CD4-positive, alpha-beta T cell treated with Interleukin-1 beta for 1 hour (primary cell): ENCODE results near the gene EFCAB5.
"Not testable (repeated sequence)": the region's sequence is repeated elsewhere in the genome, so short reads cannot be mapped to it uniquely, and the experiment has no call there.

ENCODE experiments used
- DNase-seq, 2 donors: peaks; one replicate each; pipeline ENCODE4 v3.0.0-alpha.2; 2020 to 2022

EFCAB5 gene

DNA sequence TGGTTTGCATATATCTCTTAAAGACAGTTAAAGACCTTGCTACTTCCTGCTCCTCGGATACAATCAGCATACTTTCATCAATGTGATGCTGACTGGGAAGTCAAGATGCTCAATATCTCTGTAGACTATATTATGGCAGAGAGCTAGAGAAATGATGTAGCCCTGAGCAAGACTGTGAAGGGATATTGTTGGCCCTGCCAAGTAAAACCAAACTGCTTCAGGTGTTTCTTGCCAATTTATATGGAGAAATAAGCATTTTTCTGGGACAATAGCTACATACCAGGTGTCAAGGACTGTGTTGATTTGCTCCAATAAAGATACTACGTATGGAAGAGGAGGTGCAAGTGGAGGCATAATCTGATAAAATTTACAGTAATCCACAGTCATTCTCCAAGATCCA, 4.7 kb upstream of the EFCAB5 start:
- DNase-seq = no peak

DNA sequence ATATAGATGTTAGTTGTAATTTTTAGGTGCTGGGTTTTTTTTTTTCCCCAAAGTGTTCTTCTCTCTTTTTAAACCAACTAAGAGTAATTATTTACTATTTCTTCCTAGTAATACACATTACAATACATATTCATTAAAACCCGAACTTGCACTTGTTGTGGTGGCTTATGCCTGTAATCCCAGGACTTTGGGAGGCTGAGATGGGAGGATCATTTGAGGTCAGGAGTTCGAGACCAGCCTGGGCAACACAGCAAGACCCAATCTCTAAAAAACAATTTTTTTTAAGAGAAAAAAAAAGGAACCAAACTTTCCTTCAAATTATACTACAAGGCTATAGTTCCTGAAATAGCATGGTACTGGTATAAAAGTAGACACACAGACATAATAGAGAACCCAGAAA, 3.8 kb downstream of the EFCAB5 start:
- DNase-seq = no peak

DNA sequence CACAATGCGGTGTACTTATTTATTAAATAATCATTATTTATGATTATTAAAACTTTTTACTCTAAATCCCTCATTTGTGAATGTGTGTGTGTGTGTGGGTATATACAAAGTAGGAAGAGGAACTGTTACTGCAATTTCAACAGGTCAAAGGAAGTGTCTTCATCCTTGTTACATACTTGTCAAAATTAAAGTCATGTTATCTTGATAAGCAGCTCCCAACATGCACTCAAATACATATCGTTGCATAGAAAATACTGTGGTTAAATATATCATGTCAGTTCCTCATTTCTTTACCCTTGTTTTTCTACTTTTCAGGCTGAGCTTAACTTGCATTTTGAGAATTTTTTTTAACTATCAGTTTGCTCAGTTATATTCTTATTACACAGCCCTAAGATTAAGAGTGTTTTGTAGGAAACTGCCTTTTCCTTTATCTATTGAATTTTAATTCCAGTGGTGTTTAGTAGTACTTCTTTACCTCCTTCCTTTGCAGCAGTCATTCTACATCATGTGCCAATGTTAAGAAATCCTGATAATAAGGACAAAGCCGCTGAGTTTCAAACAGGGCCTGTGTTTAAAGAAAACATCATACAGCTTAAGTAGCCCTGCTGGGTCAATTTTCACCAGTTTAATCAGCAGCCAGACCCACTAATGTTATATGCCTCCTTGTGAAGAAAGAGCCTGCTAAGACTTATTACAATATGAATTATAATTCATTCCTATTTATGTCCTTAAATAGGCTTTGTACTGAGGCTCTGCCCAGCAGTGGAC, 7.2 kb downstream of the EFCAB5 start:
- DNase-seq = no peak

DNA sequence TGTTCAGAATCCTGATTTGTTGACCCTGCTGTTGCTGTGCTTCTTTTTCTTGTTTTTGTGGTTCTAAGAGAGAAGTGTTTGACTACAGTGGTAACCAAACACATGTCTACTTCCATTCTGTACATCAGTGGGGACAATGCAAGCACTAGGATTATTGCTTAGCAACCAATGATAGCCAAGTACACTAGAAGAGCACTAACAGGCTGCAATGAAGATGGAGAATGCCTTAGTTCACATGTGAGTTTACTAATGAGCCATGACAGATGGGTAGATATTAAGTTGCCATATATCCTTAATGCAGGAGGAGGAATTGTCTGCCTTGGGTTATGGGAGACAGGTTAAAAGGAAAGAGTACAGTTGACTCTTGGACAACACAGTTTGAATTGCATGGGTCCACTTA, 8.3 kb downstream of the EFCAB5 start:
- no peak for DNase-seq

DNA sequence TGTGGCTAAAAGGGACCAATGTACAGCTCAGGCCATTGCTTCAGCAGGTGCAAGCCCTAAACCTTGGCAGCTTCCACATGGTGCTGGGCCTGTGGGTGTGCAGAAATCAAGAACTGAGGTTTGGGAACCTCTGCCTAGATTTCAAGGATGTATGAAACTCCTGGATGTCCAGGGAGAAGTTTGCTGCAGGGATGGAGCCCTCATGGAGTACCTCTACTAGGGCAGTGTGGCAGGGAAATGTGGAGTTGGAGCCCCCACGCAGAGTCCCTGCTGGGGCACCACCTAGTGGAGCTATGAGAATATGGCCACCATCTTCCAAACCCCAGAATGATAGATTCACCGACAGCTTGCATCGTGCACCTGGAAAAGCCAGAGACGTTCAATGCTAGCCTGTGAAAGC, 13.0 kb downstream of the EFCAB5 start:
- no peak for DNase-seq

DNA sequence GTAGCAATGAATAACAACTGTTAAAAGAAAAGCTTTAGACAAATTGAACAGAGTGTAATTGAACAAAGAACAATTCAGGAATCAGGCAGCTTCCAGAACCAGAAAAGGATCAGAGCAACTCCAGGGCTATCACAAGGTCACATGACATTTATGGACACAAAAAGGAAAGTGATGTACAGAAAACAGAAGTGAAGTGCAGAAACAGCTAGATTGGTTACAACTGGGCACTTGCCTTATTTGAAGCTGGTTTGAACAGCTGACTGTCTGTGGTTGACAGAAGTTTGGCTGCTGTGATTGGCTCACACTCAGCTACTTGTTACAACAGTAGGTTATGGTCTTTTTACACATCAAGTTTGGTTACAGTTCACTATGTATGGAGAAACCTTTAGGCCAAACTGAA, 14.8 kb downstream of the EFCAB5 start:
- DNase-seq = no peak

DNA sequence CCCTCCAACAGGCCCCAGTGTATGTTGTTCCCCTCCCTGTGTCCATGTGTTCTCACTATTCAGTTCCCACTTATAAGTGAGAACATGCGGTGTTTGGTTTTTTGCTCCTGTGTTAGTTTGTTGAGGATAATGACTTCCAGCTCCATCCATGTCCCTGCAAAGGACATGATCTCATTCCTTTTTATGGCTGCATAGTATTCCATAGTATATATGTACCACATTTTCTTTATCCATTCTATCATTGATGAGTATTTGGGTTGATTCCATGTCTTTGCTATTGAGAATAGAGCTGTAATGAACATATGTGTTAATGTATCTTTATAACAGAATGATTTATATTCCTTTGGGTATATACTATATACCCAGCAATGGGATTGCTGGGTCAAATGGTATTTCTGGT, 16.1 kb downstream of the EFCAB5 start:
- not testable (repeated sequence) for DNase-seq

DNA sequence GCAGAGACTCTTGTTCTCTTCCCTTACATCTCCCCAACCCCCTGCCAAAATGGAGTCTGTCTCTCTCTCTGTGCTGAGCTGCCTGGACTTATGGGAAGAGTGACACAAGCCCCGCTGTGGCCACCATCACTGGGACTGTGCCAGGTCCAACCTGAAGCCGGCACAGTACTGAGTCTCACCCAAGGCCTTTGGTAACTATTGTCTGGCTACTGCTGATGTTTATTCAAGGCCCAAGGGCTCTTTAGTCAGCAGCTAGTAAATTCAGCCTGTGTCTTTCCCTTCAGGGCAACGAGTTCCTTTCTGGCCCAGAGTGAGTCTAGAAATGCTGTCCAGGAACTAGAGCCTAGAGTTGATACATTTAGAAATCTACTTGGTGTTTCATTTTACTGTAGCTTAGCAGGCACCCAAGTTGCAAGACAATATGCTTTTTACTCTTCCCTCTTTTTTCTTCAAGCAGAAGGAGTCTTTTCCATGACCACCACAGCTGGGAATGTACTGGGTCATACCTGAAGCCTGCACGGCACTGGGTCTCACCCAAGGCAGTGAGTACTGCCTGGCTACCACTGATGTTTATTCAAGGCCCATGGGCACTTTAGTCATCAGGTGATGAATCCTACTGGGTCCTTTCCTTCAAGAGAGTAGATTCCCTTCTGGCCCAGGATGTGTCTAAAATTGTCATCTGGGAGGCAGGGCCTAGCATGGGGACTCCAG, 17.7 kb downstream of the EFCAB5 start:
- no peak for DNase-seq

DNA sequence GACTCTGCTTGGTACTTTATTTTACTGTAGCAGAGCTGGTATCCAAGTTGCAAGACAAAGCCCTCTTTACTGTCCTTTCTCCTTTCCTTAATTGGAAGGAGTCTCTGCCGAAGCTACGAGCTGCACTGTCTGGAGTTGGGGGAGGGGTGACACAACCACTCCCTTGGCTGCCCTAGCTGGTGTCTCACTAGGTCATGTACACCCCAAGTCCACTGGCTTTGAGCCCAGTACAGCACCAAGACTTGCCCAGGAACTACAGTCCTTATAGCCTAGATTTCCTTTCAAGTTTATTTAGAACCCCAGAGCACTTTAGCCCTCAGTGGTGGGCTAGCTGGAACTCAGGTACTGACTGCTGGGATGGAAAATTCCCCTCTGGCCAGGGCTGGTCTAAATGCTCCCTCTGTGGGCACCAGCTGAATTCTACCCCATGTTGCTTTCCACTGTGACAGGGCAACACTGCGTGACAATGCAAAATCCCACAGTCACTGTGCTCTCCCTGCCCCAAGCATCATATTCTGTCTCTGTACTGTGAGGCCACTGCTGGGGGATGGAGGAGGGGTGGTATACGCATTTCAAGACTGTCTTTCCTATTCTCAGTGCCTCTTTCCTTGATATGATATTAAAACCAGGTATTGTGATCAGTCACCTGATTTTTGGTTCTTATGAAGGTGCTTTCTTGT, 18.4 kb downstream of the EFCAB5 start:
- no peak for DNase-seq

DNA sequence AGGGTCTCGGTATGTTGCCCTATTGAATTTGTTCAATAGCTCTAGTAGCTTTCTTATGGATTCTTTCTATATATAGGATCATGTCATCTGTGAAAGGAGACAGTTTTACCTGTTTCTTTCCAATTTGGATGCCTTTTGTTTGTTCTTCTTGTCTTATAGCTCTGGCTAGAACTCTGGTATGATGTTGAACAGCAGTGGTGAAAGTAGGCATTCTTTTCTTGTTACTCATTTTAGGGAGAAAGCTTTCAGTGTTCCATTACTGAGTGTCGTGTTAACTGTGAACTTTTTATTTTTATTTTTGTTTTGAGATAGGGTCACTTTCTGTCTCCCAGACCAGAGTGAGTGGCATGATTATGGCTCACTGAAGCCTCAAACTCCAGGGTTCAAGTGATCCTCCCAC, 21.2 kb downstream of the EFCAB5 start:
- no peak for DNase-seq

DNA sequence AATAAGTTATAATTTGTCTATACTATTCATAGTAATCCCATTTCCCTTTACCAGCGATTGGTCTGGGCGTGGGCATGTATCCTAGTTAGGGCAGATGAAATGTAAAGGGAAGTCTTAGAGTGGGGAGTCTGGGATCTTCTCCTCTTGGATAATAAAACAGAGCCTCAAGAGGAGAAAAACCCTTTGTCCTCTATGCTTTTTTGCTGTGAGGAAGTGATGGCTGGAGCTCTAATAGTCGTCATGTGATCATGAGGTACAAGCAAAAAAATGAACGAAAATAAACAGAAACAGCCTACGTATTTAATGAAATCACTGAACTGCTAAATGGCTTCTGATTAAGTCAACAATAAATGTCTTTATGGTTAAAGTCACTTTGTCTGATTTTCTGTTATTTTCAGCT, 26.8 kb downstream of the EFCAB5 start:
- DNase-seq = no peak

DNA sequence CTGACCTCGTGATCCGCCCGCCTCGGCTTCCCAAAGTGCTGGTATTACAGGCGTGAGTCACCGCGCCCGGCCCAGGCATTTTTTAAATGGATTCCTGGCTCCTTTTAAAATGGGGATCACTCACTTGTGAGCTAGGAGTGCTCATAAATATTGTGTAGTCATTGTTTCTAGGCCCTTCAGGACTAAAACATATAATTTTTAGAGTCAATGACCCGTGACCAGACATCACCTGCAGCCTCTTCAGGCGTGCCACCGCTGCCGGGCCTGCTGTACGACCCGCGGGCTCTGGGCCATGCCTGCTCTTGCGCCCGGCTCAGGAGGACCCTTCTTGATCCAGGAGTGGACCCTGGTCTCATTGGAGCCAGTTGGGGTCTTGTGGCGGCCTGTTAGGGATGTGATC, 30.8 kb downstream of the EFCAB5 start:
- DNase-seq = no peak

DNA sequence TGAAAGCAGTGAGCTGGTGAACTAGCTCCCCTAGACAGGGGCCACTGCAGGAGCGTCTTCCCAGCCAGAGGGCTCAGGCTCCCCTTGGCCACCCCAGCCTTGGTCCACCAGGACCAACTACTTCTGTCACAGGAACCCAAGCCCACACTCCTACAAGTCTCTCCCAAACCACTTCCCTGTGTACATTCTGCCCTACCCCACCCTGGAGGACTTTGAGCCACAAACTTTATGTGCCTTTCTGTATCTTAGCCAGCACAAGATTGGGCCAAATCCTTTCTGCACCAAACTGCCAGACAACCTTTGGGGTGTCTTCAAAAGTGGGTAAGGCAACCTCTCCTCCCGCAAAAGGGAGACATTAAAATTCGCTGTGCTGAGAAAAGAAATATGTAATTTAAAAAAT, 31.6 kb downstream of the EFCAB5 start:
- DNase-seq = no peak

DNA sequence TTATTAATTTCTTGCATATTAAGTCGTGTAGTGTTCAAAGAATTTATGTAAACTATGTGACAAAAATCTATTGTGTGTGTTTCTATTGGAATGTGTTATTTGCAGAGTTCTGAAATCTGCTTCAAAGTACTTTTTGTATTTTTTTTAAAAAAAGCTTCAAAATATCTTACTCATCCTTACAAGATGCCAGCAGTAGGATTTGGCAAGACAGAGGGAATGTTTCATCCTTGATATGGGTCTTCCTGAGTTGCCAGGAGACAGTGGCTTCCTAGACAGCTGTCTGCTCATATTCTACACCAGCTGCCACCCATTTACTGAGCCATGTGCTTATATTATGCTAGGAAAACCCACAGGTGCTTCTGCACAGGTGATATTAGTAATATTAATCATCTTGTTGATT, 36.4 kb downstream of the EFCAB5 start:
- no peak for DNase-seq

DNA sequence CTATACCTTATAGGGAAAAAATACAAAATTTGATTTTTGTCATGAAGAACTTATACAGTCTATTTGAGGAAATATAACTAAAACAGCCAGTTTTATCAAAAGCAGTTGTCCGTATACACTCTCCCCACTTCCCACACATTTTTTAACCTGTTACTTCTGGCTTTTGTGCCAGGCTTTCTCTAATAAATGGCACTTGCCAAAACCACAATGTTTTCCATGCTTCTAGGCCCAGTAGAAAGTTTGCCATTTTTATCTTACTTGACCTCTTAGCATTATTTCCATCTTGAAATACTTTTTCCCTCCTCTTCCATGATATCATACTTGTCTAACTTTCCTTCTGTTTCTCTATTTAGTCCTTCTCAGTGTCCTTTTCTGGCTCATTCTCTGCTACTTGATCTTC, 38.8 kb downstream of the EFCAB5 start:
- DNase-seq = no peak

DNA sequence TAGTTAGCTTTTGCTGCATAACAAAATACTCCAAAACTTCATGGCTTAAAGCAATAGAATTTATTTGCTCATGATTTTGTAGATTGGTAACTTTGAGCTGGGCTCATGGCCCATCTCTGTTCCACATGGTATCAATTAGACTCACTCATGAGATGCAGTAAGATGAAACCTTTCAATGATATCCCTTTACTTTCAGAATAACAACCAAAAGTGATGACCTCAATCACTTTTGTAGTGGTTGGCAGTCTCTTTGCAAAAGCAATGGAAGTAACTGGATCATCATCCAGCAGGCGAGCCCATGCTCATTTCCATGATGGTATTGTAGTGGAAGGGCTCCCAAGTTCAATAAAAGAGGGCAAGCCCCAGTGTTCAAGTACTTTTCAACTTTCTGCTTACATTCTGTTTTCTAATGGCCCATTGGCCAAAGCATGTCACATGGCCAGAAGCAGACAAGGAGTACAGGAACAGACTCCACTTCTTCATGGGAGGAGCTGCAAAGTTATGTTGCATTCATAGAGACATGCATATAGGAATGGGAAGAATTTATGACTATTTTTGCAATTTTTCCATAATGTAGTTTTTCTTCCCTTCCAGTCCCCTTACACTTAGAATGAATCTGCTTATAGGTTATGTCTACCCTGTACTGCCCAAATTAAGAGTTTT, 41.7 kb downstream of the EFCAB5 start:
- no peak for DNase-seq

DNA sequence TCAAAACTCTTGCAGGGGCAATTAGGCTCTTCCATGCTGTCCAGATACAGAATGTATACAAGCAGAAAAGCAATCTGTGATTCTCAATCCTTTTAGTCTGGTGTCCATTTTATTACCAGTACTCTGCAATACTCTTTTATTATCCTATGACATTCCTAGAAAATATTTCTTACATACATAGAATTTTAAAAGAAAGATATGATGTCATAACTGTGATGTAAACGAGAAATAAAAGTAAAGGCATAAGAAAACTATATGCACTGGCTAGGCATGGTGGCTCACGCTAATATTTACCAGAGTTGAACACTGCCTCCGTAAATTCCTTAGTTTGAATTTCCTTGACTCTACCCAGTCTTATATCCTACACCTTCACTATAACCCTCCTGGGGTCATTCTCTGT, 55.0 kb downstream of the EFCAB5 start:
- DNase-seq = no peak

DNA sequence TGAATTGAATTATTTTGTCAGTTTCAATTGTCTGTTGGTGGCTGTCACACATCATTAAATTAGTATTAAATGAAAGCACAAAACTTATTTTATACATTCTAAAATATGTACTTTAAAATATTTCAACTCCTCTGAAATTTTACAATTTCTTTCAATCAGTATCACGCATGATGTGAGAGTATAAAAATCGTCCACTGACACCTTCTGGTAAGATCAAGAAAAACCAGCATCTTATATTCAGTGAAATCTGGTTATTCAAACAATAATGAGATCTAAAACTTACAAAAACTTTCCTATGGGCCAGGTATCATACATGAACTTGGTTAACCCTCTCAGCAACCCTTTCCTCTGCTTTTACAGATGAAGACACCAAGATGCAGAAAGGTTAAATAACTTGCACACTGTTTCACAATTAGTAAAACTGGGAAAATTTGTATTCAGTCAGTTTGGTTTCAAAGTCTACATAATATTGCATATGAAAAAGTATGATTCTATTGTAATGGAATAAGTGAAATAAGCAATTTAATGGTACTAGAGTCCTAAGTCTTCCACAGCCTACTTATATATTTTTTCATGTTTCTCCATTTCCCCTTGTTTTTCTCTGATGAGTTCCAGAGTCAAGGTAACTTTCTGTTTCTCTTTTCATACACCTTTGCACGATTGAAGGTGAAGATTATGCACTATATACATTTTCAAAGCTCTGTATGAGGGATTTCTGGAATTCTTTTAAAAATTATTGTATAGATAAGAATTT, 58.7 kb downstream of the EFCAB5 start:
- no peak for DNase-seq

DNA sequence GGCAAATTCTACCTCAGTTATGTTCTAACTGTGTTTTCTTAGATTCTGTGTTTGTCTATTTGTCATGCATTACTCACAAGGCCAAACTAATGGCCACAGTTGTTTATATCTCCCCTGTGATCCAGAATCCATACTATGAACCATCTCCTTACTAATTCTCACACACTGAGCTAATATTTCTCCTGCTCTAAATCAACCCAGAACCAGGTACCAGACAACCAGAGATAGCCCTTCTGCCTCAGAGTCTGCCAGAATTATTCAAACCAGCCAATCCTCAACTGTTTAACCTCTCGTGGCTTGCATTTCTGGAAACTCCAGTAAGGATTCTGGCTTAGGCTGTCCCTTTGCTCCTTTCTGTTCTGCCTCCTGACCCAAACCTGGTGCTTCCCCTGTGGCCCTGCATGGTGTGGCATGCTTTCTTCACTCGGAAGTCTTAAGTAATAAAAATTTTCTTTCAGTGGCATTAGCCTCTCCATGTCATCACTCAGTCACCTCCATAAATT, 59.4 kb downstream of the EFCAB5 start:
- DNase-seq = no peak

DNA sequence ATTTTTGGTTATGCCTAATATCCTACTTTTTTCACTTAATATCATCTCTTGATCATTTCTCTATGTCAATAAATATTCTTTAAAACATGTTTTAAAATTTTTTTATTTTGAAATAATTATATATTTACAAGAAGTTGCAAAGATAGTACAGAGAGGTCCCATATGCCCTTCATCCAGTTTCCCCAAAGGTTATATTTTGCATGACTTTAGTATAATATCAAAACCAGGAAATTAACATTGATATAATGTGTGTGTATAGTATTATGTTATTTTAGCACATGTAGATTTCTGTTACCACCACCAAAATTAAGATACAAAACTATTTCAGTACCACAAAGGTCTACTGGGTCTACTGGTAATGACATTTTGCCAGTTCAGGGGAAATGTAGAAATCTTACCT, 60.7 kb downstream of the EFCAB5 start:
- no peak for DNase-seq

DNA sequence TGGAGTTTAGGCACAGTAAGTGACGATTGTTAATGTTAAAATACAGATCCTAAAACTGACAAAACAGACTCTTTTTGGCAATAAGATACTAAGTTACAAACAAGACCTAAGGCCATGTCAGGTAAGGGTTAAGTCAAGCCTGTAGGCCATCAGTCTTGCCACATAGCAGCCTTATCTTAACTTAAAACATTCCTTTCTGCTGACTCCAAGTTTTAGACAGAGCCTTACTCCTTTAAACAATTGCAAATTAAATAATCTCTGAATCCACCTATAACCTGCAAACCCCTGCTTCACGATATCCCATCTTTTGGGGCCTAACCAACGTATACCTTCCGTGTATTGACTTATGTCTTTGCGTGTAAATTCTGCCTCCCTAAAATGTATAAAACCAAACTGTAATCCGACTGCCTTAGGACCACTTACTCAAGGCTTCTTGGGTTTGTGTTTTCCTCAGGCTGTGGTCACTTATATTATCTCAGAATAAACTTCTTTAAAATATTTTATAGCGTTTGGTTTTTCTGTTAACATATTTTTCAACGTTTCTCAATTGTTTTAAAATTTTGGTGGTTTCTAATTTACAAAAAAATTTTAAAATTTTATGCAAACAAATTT, 64.4 kb downstream of the EFCAB5 start:
- no peak for DNase-seq

DNA sequence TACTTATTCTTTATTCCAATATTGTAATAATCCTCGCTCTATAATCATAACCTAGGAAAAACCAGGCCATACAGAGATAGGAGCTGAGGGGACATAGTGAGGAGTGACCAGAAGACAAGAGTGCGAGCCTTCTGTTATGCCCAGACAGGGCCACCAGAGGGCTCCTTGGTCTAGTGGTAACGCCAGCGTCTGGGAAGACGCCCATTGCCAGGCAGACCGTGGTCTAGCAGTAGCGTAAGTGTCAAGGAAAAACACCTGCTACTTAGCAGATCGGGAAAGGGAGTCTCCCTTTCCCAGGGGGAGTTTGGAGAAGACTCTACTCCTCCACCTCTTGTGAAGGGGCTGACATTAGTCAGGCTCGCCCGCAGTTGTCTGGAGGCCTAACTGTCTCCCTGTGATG, 70.5 kb downstream of the EFCAB5 start:
- not testable (repeated sequence) for DNase-seq
